HepG2 (cell line): ENCODE results near the gene SUDS3. TPM values are rescaled to one million over a fixed set of nuclear protein-coding genes. Genes with fewer than 3 reads are reported as not detected.

Experiments
- ATAC-seq: fragments of 200-7000 bp; cut with Tn5 transposase; 3 replicates; pipeline ENCODE4 v1.9.1; 2020; ENCODE audit warnings: mild to moderate bottlenecking, moderate library complexity
- BruUV-seq: library from RNA; stranded (reverse); fragments of 400-500 nt; replicated peaks from 2 replicates; lab custom pipeline; 2021; lab: Mats Ljungman, UMichigan
- CTCF ChIA-PET: fragments of 300-600 bp; formaldehyde crosslinking; extraction: SDS; loops from one replicate; lab custom pipeline; 2021; ENCODE audit warnings: low total read pairs, inconsistent platforms, low intra/inter-chr PET ratio; lab: Yijun Ruan, JAX
- POLR2A ChIA-PET: fragments of 350-600 bp; sonication (Branson Sonifier 250); formaldehyde crosslinking; loops from one replicate; lab custom pipeline; 2020; ENCODE audit warnings: antibody characterized with exemption, inconsistent platforms; lab: Yijun Ruan, JAX
- DNase-seq: peaks from one replicate; pipeline ENCODE4 v3.0.0-alpha.2; 2015; ENCODE audit warnings: low spot score
- FAIRE-seq: peaks from 3 replicates; lab custom pipeline; 2011; peaks lifted over from hg19 to GRCh38; lab: Jason Lieb, UNC
- H2AFZ ChIP-seq: one replicate; pipeline ENCODE4 v1.6.1; 2011; ENCODE audit warnings: low read length, inconsistent platforms
- H3K27ac ChIP-seq: fragments of 300-600 bp; 3 replicates; pipeline ENCODE4 v1.8.0; 2011; ENCODE audit warnings: mixed run types, mild to moderate bottlenecking, mixed read lengths, low read length, inconsistent platforms; ENCODE audit not compliant: insufficient read depth; ENCODE audit errors: extremely low read length
- H3K27me3 ChIP-seq, 2 experiments: fragments of 200-600 bp in 1 of 2; 2 replicates in 1 of 2; 3 replicates in 1 of 2; pipeline versions ENCODE4 v1.6.0 to v1.8.0; 2011; ENCODE audit warnings: low read length in 2 of 2, mild to moderate bottlenecking in 2 of 2, moderate library complexity in 2 of 2, inconsistent platforms in 1 of 2; ENCODE audit not compliant: insufficient read depth in 2 of 2, control insufficient read depth in 1 of 2
- H3K36me3 ChIP-seq, 2 experiments: fragments of 200-600 bp in 1 of 2; replicated peaks in 1 of 2; 2 replicates in 1 of 2; 3 replicates in 1 of 2; pipeline versions ENCODE4 v1.5.1 to v1.8.0; 2011; ENCODE audit warnings: low read length in 2 of 2, inconsistent platforms in 1 of 2; ENCODE audit not compliant: insufficient read depth in 2 of 2, control insufficient read depth in 1 of 2
- H3K4me1 ChIP-seq: 2 replicates; pipeline ENCODE4 v1.5.1; 2012; ENCODE audit warnings: low read length, inconsistent platforms; ENCODE audit not compliant: insufficient read depth
- H3K4me2 ChIP-seq: 2 replicates; pipeline ENCODE4 v1.6.0; 2011; ENCODE audit warnings: low read depth, low read length, inconsistent platforms
- H3K4me3 ChIP-seq, 3 experiments: fragments of 200-600 bp in 1 of 3; sonication (generic), shearing (Covaris generic) in 1 of 3; replicated peaks in 1 of 3; 2 replicates each; pipeline ENCODE4 v1.5.1; 2011 to 2016; ENCODE audit warnings: low read length in 3 of 3, inconsistent platforms in 2 of 3, low read depth in 2 of 3, mild to moderate bottlenecking in 2 of 3, control low read depth in 1 of 3, mixed read lengths in 1 of 3; ENCODE audit not compliant: insufficient read depth in 1 of 3
- H3K79me2 ChIP-seq: one replicate; pipeline ENCODE4 v1.6.1; 2011; ENCODE audit warnings: low read length, inconsistent platforms; ENCODE audit not compliant: insufficient read depth
- H3K9ac ChIP-seq: 2 replicates; pipeline ENCODE4 v1.6.0; 2011; ENCODE audit warnings: mild to moderate bottlenecking, low read depth, low read length, inconsistent platforms; ENCODE audit not compliant: insufficient read depth
- H3K9me3 ChIP-seq: 2 replicates; pipeline ENCODE4 v1.5.1; 2012; ENCODE audit warnings: mild to moderate bottlenecking, low read length
- H4K20me1 ChIP-seq: 2 replicates; pipeline ENCODE4 v1.6.0; 2011; ENCODE audit warnings: inconsistent platforms, mild to moderate bottlenecking, low read length, moderate library complexity; ENCODE audit not compliant: insufficient read depth
- EP300 ChIP-seq, 3 experiments: sonication (generic) in 1 of 3; formaldehyde crosslinking in 1 of 3; IDR thresholded peaks; 2 replicates each; pipeline versions ENCODE4 v1.5.1 to v1.6.1; 2011 to 2020; ENCODE audit warnings: low read depth in 2 of 3, low read length in 2 of 3, borderline replicate concordance in 1 of 3, improper control_type of control experiment in 1 of 3, mild to moderate bottlenecking in 1 of 3, missing genetic modification reagents in 1 of 3, moderate library complexity in 1 of 3
- HCFC1 ChIP-seq: fragments of 150-350 bp; IDR thresholded peaks from 2 replicates; pipeline ENCODE4 v1.6.1; 2014; ENCODE audit warnings: low read depth, low read length
- HNRNPUL1 ChIP-seq: fragments of 200-400 bp; formaldehyde crosslinking; IDR thresholded peaks from 2 replicates; pipeline ENCODE4 v1.6.1; 2017; ENCODE audit warnings: low read depth, mild to moderate bottlenecking, low read length, moderate library complexity
- NONO ChIP-seq, 2 experiments: fragments of 450-650 bp in 1 of 2; sonication (generic) in 1 of 2; formaldehyde crosslinking in 1 of 2; IDR thresholded peaks in 1 of 2; conservative IDR thresholded peaks in 1 of 2; 2 replicates each; pipeline versions ENCODE4 v1.6.1 to v1.8.0; 2017 to 2022; ENCODE audit warnings: mild to moderate bottlenecking in 1 of 2, missing genetic modification reagents in 1 of 2, moderate library complexity in 1 of 2
- NR2C2 ChIP-seq: sonication (generic); formaldehyde crosslinking; IDR thresholded peaks from 2 replicates; pipeline ENCODE4 v1.4.0; 2020; ENCODE audit warnings: missing genetic modification reagents, mild to moderate bottlenecking, moderate library complexity, borderline replicate concordance
- RARA ChIP-seq: IDR thresholded peaks from 2 replicates; pipeline ENCODE4 v1.6.1; 2016; ENCODE audit warnings: missing genetic modification reagents, missing compliant biosample characterization
- RFX5 ChIP-seq: IDR thresholded peaks from 2 replicates; pipeline ENCODE4 v1.6.1; 2011; ENCODE audit warnings: low read depth, low read length, improper control_type of control experiment
- SALL2 ChIP-seq: sonication (generic); formaldehyde crosslinking; IDR thresholded peaks from 2 replicates; pipeline ENCODE4 v1.8.1; 2023; ENCODE audit warnings: mild to moderate bottlenecking, missing genetic modification reagents, inconsistent platforms
- ZBTB21 ChIP-seq: sonication (generic); formaldehyde crosslinking; IDR thresholded peaks from 2 replicates; pipeline ENCODE4 v1.4.0; 2020; ENCODE audit warnings: missing genetic modification reagents
- ZNF510 ChIP-seq: sonication (generic); formaldehyde crosslinking; IDR thresholded peaks from 2 replicates; pipeline ENCODE4 v1.4.0; 2020; ENCODE audit warnings: low read depth, mild to moderate bottlenecking, missing genetic modification reagents
- ZNF552 ChIP-seq: sonication (generic); formaldehyde crosslinking; IDR thresholded peaks from 2 replicates; pipeline ENCODE4 v1.9.0; 2022; ENCODE audit warnings: missing genetic modification reagents, mild to moderate bottlenecking, borderline replicate concordance
- ZNF724P ChIP-seq: sonication (generic); formaldehyde crosslinking; IDR thresholded peaks from 2 replicates; pipeline ENCODE4 v1.8.0; 2022; ENCODE audit warnings: missing genetic modification reagents, borderline replicate concordance
- ZNF83 ChIP-seq: sonication (generic); formaldehyde crosslinking; IDR thresholded peaks from 2 replicates; pipeline ENCODE4 v1.4.0; 2020; ENCODE audit warnings: missing genetic modification reagents, mild to moderate bottlenecking, borderline replicate concordance
- ZSCAN29 ChIP-seq: sonication (generic); formaldehyde crosslinking; conservative IDR thresholded peaks from 2 replicates; pipeline ENCODE4 v1.4.0; 2020; ENCODE audit warnings: mild to moderate bottlenecking, missing genetic modification reagents
- WGBS: methylation state at CpG from one replicate; pipeline ENCODE4 v1.1.6; 2017; ENCODE audit warnings: low lambda C conversion rate; 5-methylcytosine and 5-hydroxymethylcytosine counted together
- in situ Hi-C: cut with HindIII; loops from 2 replicates; pipeline ENCODE4 v1.10.0; 2017; ENCODE audit warnings: low pct_unique_long_range_greater_than_20kb; ENCODE audit not compliant: extremely low pct_ligation_motif_present
- intact Hi-C: fragments of 100-400 bp; cut with micrococcal nuclease; formaldehyde crosslinking; loops from one replicate; pipeline ENCODE4 v1.10.0; 2022; ENCODE audit not compliant: unreplicated experiment
- polyA plus RNA-seq, 8 experiments: library from polyadenylated mRNA; depleted of rRNA in 3 of 8; stranded (reverse) in 7 of 8; unstranded in 1 of 8; fragments of >200 nt; fragmentation: Illumina TruSeq in 4 of 8; extraction: Trizol in 4 of 8; gene quantifications; 2 replicates each; pipeline versions ENCODE4 v1.2.1 to v1.2.3, GENCODE V29; 2011 to 2016; ENCODE audit warnings: low read depth in 4 of 8, missing spikeins in 1 of 8, mixed read lengths in 1 of 8; ENCODE audit not compliant: insufficient read depth in 1 of 8
- total RNA-seq, 5 experiments: library from RNA; depleted of rRNA; stranded (reverse); fragments of >200 nt; fragmentation: Illumina TruSeq; extraction: Trizol; gene quantifications; 2 replicates each; pipeline ENCODE4 v1.2.3, GENCODE V29; 2016; ENCODE audit warnings: low read depth in 1 of 5
- TF ChIP-seq, protein P1 (sequence below): sonication (generic); formaldehyde crosslinking; IDR thresholded peaks from 2 replicates; pipeline ENCODE4 v1.4.0; 2020; ENCODE audit warnings: missing genetic modification reagents; ENCODE audit errors: not compliant biosample characterization
- TF ChIP-seq, protein P2 (sequence below): sonication (generic); formaldehyde crosslinking; IDR thresholded peaks from 2 replicates; pipeline ENCODE4 v1.9.0; 2022; ENCODE audit warnings: missing genetic modification reagents, mild to moderate bottlenecking, borderline replicate concordance

The SUDS3 gene
- total and polyA plus RNA-seq, 2 of the 13 experiments (the other 11 are each of a cell fraction or from before 2014, with no cell fraction given), result 20.2 to 33.1 TPM

DNA sequence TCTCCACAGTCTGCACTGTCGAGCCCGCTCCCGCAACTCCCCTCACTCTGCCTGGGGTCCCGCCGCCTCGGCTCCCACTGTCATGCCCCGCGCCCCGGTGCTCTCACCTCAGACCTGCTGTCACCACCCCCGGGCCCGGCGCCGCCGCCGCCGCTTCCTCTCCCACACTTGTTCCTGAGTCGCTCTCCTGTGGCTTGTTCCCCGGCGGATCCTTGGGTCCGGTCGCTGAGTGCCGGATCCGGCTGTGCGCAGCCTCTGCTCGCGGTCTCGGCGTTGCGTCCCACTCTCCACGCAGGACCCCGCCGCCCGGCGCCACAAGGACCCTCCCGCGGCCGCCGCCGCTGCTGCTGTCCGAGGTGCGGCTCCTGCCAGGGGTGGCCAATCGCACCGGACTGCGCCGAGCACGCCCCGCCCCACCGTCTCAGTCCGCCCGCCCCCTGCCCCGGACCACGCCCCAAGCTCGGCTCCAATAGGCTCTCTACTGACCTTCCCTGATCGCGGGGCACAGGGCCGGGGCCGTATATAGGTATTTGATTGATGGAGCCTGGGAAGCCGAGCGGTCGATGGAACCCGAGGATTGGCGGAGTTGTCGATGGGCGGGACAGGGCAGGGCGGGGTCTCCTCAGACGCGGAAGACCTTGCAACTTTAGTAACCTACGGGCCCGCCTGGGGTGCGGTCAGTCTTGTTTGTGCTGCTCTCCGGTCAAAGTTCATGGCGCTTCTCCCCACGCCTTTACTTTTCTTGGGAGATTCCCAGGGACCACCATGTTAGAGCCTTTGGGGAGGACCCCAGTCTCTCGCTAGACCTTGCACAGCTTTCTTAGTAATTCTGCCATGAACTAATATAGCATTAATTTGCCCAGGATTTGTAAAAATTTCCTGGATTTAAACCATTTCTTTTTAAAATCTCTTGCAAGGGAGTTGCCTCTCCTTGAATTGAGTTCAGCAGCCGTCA lies 3.5 kb upstream of the SUDS3 start, which contains the start of gene TAOK3:
Gene TAOK3, minus strand, starts transcription at position 367 of the 955 bp plus-strand sequence. CDS start 117,340 bp downstream, outside the sequence.
- intact Hi-C loops (loop anchor here (2.0 to 5.0 kb wide), 2 partner anchors 236 to 252 kb away; partner anchors contain the start of gene PEBP1), in situ Hi-C loops (loop anchor here (5.0 kb wide), 2 partner anchors 191 to 251 kb away; no protein-coding TSS in a partner anchor)
- DNase-seq (peak; percentile 98), FAIRE-seq (peak; percentile 81), ATAC-seq (peak; percentile 86)
- Histone ChIP-seq H3K27me3 (no peaks in the 10 kb centered on the region; a peak in 1 of 5 replicates), H3K9ac (peak within 1 kb of the TSS; percentile 79), H2AFZ (no peak within 1 kb of the TSS), H3K4me3 (peak within 1 kb of the TSS; percentile 91 to 95 (median 94)), H3K27ac (peak within 1 kb of the TSS; percentile 97), H3K79me2 (peaks cover 43% of the 10 kb centered on the region), H3K9me3 (no peaks in the 10 kb centered on the region), H3K36me3 (no peaks in the 10 kb centered on the region), H4K20me1 (peaks cover 4% of the 10 kb centered on the region; the same call in 1 of the 2 replicates), H3K4me1 (peaks cover 35% of the 10 kb centered on the region), H3K4me2 (peak within 1 kb of the TSS; percentile 85)
- POLR2A ChIA-PET, result interaction anchor here (0.8 to 2.3 kb wide), 11 partner anchors 14 to 317 kb away, joined by 3 to 21 read pairs (median 4); partner anchors contain the start of genes PEBP1 and WSB2
- WGBS, result under 1% methylated on average over 5 of the region's 75 CpGs
- BruUV-seq, result no TSS peak
- CTCF ChIA-PET, result no interaction called here
- peak; percentile 75 for TF ChIP-seq NR2C2 (CRISPR knock-in tag)
- no peak for TF ChIP-seq HNRNPUL1
- peak in 1 of 2 experiments; percentile 36; a peak in 2 of 4 replicates for TF ChIP-seq EP300 (IDR thresholded peaks at IDR 0.05; ENCODE audit: low read depth in 2 of 2, low read length in 2 of 2)
- no peak for TF ChIP-seq EP300 (CRISPR knock-in tag; IDR thresholded peaks at IDR 0.05; ENCODE audit: borderline replicate concordance)
- no peak for TF ChIP-seq NONO (IDR thresholded peaks at IDR 0.05)
- TF ChIP-seq NONO (CRISPR knock-in tag; conservative IDR thresholded peaks at IDR 0.05), result peak; percentile 58; the same call in 1 of the 2 replicates
- TF ChIP-seq SALL2, result peak; percentile 86; the same call in 1 of the 2 replicates
- TF ChIP-seq RARA (CRISPR knock-in tag), result peak; percentile 61
- no peak for TF ChIP-seq ZNF83 (CRISPR knock-in tag)
- TF ChIP-seq, protein P1, sequence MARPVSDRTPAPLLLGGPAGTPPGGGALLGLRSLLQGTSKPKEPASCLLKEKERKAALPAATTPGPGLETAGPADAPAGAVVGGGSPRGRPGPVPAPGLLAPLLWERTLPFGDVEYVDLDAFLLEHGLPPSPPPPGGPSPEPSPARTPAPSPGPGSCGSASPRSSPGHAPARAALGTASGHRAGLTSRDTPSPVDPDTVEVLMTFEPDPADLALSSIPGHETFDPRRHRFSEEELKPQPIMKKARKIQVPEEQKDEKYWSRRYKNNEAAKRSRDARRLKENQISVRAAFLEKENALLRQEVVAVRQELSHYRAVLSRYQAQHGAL (CRISPR knock-in tag), result peak; percentile 45
- no peak for TF ChIP-seq ZNF552 (CRISPR knock-in tag)
- TF ChIP-seq, protein P2, sequence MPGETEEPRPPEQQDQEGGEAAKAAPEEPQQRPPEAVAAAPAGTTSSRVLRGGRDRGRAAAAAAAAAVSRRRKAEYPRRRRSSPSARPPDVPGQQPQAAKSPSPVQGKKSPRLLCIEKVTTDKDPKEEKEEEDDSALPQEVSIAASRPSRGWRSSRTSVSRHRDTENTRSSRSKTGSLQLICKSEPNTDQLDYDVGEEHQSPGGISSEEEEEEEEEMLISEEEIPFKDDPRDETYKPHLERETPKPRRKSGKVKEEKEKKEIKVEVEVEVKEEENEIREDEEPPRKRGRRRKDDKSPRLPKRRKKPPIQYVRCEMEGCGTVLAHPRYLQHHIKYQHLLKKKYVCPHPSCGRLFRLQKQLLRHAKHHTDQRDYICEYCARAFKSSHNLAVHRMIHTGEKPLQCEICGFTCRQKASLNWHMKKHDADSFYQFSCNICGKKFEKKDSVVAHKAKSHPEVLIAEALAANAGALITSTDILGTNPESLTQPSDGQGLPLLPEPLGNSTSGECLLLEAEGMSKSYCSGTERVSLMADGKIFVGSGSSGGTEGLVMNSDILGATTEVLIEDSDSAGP, result peak; percentile 30; the same call in 1 of the 2 replicates
- no peak for TF ChIP-seq ZNF510
- TF ChIP-seq ZSCAN29 (CRISPR knock-in tag), result no peak
- TF ChIP-seq ZNF724P (CRISPR knock-in tag), result no peak
- TF ChIP-seq ZBTB21 (CRISPR knock-in tag), result no peak
- TF ChIP-seq RFX5, result no peak
- TF ChIP-seq HCFC1, result peak; percentile 43; the same call in 1 of the 2 replicates
